PC-3 (cell line): ENCODE measurements around the gene USP38.

Experiments used
- EZH2phosphoT487 ChIP-seq: fragments of 300-600 bp; sonication (generic); IDR thresholded peaks from 2 replicates; pipeline ENCODE4 v1.6.1; 2018; ENCODE audit warnings: mild to moderate bottlenecking, antibody characterized with exemption, low read length, borderline replicate concordance
- TF ChIP-seq, protein P1 (sequence below): fragments of 300-600 bp; sonication (generic); conservative IDR thresholded peaks from 2 replicates; pipeline ENCODE4 v1.5.1; 2017; ENCODE audit warnings: antibody characterized with exemption, low read depth, mild to moderate bottlenecking, low read length

DNA sequence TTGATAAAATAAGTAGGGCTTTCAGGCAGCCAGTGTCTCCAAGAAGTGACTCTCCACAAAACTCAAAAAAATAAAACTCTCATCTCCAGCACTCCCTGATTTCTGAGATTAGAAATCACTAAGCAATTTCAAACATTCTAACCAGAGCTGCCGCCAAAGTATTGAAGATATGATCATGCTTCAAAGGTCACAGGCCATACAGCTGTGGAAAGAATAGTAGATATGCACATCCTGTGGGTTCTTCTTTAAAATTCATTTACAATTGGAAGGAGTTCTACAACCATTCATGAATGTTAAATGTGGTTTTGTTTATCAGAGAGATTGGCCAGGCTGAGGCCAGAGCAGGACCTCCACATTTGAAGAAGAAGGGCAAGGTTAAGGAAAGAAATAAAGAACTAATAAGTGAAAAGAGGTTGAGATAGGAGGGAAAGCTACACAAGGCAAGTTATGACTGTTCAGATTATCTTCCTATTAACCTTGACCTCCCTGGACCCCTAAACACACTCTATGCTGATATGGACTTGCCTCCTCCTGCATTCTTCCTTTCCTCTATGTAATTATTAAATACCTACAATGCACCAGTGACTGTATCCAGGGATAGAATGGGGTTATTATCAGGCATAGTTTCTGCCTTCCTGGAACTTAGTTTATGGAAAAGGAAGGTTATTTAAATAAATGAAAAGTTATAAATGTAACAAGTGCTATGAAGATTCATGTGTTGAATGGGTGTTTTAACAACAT lies 56.4 kb downstream of the USP38 start:
- TF ChIP-seq, protein P1, sequence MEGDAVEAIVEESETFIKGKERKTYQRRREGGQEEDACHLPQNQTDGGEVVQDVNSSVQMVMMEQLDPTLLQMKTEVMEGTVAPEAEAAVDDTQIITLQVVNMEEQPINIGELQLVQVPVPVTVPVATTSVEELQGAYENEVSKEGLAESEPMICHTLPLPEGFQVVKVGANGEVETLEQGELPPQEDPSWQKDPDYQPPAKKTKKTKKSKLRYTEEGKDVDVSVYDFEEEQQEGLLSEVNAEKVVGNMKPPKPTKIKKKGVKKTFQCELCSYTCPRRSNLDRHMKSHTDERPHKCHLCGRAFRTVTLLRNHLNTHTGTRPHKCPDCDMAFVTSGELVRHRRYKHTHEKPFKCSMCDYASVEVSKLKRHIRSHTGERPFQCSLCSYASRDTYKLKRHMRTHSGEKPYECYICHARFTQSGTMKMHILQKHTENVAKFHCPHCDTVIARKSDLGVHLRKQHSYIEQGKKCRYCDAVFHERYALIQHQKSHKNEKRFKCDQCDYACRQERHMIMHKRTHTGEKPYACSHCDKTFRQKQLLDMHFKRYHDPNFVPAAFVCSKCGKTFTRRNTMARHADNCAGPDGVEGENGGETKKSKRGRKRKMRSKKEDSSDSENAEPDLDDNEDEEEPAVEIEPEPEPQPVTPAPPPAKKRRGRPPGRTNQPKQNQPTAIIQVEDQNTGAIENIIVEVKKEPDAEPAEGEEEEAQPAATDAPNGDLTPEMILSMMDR, result no peak
- no peak for TF ChIP-seq EZH2phosphoT487
